Myocyte (in vitro differentiated cells): ENCODE measurements around the gene CEP112. TPM values are rescaled to one million over a fixed set of nuclear protein-coding genes. Genes with fewer than 3 reads are reported as not detected.
A peak's percentile ranks its signal among the peaks of the same experiment; 100 is the strongest.

Source experiments
- DNase-seq: peaks from one replicate; pipeline ENCODE4 v3.0.0-alpha.2; 2012; ENCODE audit warnings: low read depth
- total RNA-seq: library from RNA; depleted of rRNA; stranded (reverse); fragments of >200 nt; gene quantifications from 2 replicates; pipeline ENCODE4 v1.2.3, GENCODE V29; 2014

CEP112 gene
- total RNA-seq, 1 donor from 2014 or later, result 35.3 TPM

GRCh38 chr17:65936013-65936412 lies 255.9 kb downstream of the CEP112 start:
- DNase-seq, result no peak

DNA sequence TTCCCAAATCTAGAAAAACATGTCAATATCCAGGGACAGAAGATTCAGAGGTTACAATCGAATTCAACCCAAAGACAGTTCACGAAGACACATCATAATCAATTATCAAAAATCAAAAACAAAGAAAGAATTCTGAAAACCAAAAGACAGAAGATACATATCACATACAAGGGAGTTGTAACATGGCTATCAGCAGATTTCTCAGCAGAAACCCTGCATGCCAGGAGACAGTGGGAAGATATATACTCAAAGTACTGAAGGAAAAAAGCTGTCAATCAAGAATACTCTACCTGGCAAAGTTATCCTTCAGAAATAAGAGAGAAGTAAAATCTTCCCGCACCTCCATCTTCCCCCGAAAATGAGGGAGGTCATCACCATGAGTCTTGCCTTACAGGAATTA lies 258.6 kb downstream of the CEP112 start:
- no peak for DNase-seq

DNA sequence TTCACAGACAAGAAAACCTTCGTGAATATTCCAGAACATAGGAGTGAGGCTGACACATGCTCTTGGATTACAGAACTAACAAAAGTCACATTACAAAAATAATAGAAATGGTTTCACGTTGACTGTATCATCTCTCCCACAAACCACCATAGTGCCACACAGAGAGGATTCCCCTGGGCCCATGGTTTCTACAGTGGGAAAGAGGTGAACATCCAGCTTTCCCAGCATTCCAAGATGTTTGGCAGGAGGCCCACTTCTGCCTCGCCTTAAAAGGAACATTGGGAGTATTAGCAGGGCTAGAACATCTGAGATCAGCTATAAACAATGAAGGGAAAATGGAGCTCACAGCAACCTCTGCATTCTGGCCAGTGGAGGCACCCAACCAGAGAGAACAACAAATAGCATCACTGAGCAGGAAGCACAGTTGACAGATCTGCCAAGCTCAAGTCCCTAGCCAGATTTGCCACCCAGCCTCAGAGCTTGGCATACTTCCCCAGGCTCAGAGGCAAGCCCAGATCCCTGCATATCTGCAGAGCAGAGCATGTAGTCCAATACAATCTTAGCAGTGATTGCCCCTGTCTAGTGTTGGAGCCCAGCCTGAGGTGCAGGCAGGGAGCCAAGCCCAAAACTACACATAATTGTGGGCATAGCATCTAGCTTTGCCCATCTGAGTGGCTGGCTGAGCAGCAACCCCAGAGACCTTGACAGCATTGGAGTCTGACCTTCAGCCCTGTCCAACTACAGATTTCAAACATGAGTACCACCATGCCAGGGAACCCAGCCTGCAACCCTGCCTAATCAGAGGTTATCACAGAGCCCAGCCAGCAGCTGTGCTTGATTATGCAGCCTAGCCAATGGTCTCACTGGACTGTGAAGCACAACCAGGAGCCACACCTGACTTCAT lies 260.4 kb downstream of the CEP112 start:
- peak; percentile 82 for DNase-seq

DNA sequence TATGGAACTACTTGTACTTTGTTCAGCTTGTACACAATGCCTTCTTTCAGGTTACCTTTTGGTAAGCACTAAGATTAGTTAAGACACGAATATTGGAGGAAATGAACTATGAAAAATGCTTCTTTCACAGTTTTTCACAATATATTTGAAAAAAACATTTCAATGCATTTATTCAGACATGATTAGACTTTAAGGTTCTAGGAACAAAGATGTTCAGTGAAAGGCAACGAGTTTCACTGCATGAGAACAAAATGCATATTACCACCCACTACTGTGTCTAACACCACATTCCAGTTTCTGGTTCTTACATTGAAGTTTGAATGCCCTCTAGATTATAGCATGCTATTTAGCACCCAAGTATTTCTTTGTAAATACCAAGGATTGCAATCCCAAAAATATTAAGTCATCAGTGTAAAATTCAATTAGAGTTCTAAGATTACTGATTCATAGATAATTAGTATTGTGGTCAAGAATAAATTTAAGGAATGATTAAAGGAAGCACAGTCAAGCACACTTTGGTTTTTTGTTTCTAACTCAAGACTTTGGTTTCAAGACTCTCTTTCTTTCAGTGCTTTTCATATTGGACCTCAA lies 261.7 kb downstream of the CEP112 start:
- no peak for DNase-seq

GRCh38 chr17:65926599-65926998 lies 265.3 kb downstream of the CEP112 start:
- no peak for DNase-seq

DNA sequence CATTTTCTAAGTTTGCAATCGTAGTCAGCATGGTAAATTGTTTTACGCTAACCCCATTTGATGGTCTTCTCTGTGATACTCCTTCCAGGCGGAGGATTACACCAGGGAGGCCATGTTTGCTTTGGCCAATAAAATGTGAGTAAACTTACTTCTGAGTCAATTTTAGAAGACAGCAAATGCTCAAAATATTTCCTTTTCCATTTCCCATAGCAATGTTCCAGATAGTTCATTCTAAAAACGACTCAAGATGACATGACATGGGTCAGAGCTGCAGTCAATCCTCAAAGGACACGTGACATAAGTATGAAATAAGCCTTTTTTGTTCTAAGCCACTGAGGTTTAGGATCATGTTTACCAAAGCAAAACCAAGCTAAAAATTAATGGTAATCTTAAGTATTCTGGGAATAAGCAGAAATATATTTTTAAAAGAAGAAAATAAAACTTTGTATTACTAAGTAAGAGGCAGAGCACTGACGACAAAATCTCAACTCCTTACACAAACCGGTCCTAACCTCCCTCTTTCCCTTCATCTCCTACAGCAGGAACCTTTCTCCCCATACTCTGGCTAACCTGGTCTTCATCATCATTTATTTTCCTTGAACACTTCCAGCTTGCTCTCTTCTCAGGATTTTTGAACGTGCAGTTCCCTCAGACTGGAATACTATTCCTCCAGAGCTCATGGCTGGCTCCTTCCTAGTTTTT lies 266.2 kb downstream of the CEP112 start:
- no peak for DNase-seq

- DNase-seq, result no peak
These were observed 270.9 kb downstream of the CEP112 start for GRCh38 chr17:65920996-65921395.

DNA sequence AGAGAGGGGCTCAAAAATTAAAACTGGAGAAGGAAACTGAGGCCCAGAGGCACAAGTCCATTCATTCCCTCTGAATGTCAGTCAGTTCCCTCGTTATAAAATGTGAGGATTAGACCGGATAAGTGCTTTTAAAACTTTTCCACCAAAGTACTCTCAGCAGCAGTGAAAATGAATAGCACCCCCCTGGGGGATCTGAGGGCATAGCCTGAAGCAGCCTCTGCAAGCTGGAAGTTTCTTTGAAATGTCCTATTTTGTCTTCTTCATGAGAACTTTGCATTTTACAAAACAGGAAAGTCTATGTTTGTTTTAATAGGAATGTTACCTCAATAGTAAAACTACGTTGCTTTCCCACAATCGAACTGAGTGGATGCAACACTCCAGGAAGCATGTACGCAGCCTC lies 273.0 kb downstream of the CEP112 start:
- no peak for DNase-seq

DNA sequence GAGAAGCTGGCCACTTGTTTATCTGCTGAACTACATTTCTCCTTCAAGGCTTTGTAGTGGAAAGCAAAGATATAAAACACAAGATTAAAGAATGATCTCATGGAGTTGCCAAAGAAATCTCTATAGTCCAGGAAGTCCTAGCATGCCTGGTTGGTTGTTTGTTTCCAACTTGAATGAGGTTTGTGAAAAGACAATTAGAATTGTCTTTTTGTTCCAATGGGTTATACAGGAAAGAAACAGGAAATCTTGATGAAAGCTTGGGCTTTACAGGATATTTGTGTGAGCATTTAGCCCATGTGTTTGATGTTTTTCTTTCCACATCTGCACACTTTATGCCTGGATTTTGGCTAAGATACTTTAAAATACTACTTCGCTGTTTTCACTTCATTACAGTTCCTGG lies 273.4 kb downstream of the CEP112 start:
- DNase-seq, result no peak

DNA sequence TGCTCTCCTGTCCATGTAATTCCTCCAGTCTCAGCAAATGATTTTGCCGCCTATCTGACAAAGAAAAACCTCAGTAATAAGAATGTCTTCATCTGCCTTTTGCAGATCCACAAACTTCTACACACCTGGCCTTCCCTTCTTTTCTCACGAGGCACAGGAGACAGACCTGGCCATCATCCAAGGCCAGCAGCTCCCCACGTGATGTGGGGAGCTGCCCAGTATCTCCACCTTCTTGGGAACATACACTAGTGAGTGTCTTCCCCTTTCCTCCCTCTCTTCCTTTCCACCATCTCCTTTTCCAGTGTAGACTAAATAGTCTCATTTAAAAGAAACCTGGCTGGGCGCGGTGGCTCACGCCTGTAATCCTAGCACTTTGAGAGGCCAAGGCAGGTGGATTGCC lies 274.4 kb downstream of the CEP112 start:
- no peak for DNase-seq

DNA sequence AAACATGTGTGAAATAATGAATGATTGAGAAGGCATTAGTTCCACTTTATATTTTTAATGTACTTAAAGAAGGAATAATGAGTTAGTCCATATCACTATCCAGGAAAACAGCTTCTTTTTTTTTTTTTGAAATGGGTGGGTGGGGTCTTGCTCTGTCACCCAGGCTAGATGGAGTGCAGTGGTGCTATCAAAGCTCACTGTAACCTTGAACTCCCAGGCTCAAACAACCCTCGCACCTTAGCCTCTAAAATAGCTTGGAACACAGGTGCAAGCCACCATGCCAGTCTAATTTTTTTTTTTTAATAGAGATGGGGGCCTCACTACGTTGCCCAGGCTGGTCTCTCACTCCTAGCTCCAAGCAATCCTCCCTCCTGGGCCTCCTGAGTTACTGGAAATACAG lies 275.5 kb downstream of the CEP112 start:
- no peak for DNase-seq

GRCh38 chr17:65914784-65915342 lies 277.1 kb downstream of the CEP112 start:
- DNase-seq, result no peak

GRCh38 chr17:65913326-65913850 lies 278.5 kb downstream of the CEP112 start:
- DNase-seq, result peak; percentile 8

DNA sequence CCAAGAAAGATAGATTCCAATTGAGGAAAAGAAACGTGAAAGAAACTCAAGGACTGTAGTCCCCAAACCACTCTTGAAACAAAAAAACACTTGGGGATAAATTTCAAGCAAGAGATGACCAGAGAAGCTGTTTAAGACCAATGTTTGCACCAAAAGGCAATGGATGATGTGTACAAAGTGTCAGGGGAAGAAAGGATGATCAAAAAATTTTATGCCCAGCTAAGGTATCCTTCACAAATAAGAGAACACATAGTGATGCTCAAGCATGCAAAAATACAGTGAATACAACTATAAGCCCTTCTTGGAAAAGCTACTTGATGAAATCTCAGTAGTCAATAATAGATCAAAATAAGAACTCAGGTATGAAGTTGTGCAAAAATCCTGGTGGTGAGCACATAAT lies 281.1 kb downstream of the CEP112 start:
- no peak for DNase-seq

DNA sequence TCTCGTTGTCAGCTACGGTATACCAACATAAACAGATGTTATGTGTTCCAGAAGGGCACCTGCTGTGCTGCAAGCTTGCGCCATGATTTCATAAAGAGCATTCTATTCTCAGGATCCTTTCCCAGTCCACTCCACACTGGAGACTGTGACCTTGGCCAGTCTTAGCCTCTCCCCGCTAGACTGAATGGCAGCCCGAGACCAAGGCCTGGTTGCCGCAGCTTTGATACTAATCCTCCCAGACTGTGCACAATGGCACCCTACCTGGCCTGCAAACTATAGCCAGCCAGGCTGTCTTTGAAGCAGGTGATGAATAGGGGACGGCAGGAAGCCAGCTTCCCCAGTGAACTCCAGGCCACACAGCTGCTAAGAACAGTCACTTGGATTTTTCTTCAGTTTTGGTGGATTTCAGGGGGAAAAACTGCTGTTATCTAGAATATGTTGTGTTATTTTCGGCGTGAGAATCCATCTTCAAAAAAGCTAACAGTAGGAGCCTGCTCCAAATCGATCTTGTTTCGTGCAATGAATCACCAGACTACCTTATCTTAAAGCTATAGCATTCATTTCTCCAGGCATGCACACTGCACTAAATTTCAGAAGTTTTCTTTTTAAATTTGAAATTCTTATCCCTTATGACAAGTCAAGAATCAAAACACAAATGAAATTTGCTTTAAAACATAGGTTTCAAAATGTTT lies 289.0 kb downstream of the CEP112 start:
- no peak for DNase-seq

DNA sequence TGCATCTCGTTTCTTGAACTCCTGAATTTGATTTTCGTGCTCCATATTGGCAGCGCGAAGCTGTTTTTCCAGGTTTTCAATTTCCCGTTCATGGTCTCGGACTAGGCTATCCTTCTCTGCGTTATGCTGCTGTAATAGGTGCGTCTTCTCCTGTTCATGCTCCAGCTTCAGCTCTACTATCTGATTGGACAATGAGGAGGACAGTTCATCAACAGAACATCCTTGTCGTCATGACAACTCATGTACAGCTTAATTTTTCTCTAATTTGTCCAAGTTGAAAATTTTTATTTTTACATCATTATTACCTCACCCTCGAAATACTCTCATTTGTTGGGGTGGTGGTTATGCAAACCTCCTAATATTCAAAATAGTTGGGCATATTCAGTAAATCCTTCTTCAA lies 289.8 kb downstream of the CEP112 start:
- DNase-seq, result no peak

DNA sequence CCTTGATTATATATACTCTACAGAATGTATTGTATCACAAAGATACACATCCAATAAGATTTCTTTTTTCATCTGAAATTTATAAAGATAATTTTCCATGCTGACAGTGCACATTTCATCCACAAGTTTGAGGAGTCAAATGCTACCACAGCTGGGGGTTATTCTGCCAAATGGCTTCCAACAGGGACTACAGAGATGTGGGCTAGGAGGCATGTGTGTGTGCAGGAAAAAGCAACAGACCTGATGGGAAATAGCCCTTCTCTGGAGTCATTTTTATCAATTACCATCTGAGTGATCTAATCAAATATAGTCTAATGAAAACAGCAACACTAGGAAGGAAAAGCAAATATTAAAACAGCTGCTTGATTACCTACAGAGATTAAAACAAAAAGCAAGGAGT lies 290.5 kb downstream of the CEP112 start:
- peak; percentile 12 for DNase-seq

DNA sequence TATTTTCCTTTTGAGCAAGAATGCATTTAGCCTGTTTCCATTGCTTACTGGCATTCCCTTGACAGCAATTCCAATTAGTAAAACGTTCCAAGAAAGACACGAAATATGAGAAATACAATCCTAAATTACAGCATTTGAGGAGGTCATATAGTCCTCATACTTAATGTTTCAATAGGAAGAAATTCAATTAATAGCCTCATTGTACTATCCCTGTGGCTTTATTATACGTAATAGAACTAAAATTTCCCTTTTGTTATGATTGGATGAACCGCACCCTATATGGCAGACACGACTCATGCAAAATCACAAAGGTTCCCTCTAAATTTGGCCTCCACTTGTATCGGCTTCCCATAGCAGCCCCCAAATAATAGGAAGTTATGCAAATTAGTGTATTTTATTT lies 291.7 kb downstream of the CEP112 start:
- DNase-seq, result no peak

GRCh38 chr17:65898651-65899050 lies 293.3 kb downstream of the CEP112 start:
- DNase-seq, result no peak

DNA sequence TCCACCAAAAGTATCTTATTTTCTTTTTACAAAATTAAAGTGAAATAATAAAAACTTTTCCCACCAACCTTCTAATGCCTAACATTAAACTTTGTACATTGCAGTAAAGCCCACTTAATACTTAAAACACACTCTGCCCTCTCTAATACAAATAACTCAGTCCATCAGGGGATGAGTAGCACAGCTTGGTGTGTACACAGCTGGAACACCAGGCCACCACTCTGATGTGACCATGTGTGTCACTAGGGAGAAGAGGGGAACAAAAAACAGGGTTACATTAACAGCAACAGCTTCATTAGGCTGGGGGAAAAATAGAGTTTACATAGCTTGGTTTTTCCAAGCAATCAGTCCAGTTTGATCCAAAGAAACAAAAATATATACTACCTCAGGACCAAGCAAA lies 295.0 kb downstream of the CEP112 start:
- DNase-seq, result no peak

DNA sequence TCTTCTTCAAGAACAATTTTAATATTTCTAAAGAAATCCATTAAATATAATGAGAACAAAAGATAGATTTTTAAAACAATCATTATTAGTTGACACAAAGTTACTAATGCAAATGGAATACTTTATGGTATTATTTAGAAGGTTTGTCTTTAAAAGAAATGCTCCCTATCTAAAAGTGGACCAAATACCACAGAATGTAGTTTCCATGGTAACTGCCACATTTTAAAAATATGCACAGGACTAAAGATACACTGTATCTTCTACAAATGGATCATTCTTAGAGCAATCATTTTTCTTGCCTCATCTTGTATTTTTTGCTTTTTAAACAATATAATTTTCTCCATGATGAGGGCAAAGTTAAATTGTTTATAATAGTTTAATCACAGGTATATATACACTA lies 296.0 kb downstream of the CEP112 start:
- DNase-seq, result peak; percentile 13
